HCT116 (cell line): ENCODE measurements around the gene AKT3. TPM values are rescaled to one million over a fixed set of nuclear protein-coding genes. Genes with fewer than 3 reads are reported as not detected.

ENCODE experiments used
- ATAC-seq: fragments of 200-7000 bp; cut with Tn5 transposase; 2 replicates; pipeline ENCODE4 v1.9.1; 2020; ENCODE audit warnings: mild to moderate bottlenecking, moderate library complexity
- BruUV-seq: library from RNA; stranded (reverse); fragments of 400-500 nt; replicated peaks from 2 replicates; lab custom pipeline; 2021; lab: Mats Ljungman, UMichigan
- CTCF ChIA-PET: fragments of 300-600 bp; sonication (Branson Sonifier 250); formaldehyde crosslinking; loops from one replicate; lab custom pipeline; 2021; ENCODE audit warnings: antibody characterized with exemption; lab: Charles Lee
- POLR2A ChIA-PET: fragments of 300-600, 350-600 bp; sonication (Branson Sonifier 250); formaldehyde crosslinking; loops from one replicate; lab custom pipeline; 2021; ENCODE audit warnings: antibody characterized with exemption; lab: Charles Lee
- RAD21 ChIA-PET, 2 experiments: fragments of 300-600 bp; sonication (Branson Sonifier 250); formaldehyde crosslinking; loops; one replicate each; lab custom pipeline; 2023; ENCODE audit warnings: low total read pairs in 2 of 2; ENCODE audit not compliant: uncharacterized antibody in 2 of 2, unreplicated experiment in 2 of 2, low non-redundant PET in 1 of 2; lab: Charles Lee
- DNase-seq: peaks from one replicate; pipeline ENCODE4 v3.0.0-alpha.2; 2010; ENCODE audit warnings: low read depth, low spot score
- H2AFZ ChIP-seq: fragments of 200-600 bp; shearing (Covaris generic), sonication (generic); 2 replicates; pipeline ENCODE4 v1.6.1; 2017; ENCODE audit warnings: low read depth, mixed run types, mixed read lengths, antibody characterized with exemption, low read length; ENCODE audit not compliant: poor library complexity, severe bottlenecking
- H3K27ac ChIP-seq: 2 replicates; pipeline ENCODE4 v1.5.1; 2012; ENCODE audit warnings: low read depth, low read length
- H3K27me3 ChIP-seq: fragments of 200-600 bp; sonication (generic); 2 replicates; pipeline ENCODE4 v1.6.1; 2016; ENCODE audit warnings: mixed run types, low read length, mixed read lengths; ENCODE audit not compliant: insufficient read depth
- H3K36me3 ChIP-seq, 2 experiments: fragments of 200-500 bp in 1 of 2; fragments of 200-600 bp in 1 of 2; sonication (Bioruptor generic) in 1 of 2; sonication (generic) in 1 of 2; 2 replicates each; pipeline versions ENCODE4 v1.5.1 to v1.6.1; 2014 to 2016; ENCODE audit warnings: low read length in 2 of 2, inconsistent platforms in 1 of 2, mixed read lengths in 1 of 2, mixed run types in 1 of 2; ENCODE audit not compliant: insufficient read depth in 2 of 2, control insufficient read depth in 1 of 2
- H3K4me1 ChIP-seq, 2 experiments: fragments of 200-600 bp in 1 of 2; sonication (generic) in 1 of 2; 2 replicates each; pipeline versions ENCODE4 v1.5.1 to v1.6.1; 2012 to 2017; ENCODE audit warnings: low read length in 2 of 2, inconsistent platforms in 1 of 2, mild to moderate bottlenecking in 1 of 2, mixed read lengths in 1 of 2, mixed run types in 1 of 2, moderate library complexity in 1 of 2; ENCODE audit not compliant: insufficient read depth in 2 of 2, control insufficient read depth in 1 of 2
- H3K4me2 ChIP-seq: fragments of 200-600 bp; sonication (generic); 2 replicates; pipeline ENCODE4 v1.6.1; 2017; ENCODE audit warnings: mixed run types, low read length, mixed read lengths
- H3K4me3 ChIP-seq, 2 experiments: fragments of 200-600 bp in 1 of 2; sonication (generic) in 1 of 2; replicated peaks in 1 of 2; 2 replicates each; pipeline ENCODE4 v1.5.1; 2011 to 2016; ENCODE audit warnings: low read length in 2 of 2, control low read depth in 1 of 2, low read depth in 1 of 2, mild to moderate bottlenecking in 1 of 2, mixed read lengths in 1 of 2, mixed run types in 1 of 2
- H3K79me2 ChIP-seq: fragments of 200-600 bp; sonication (generic); 2 replicates; pipeline ENCODE4 v1.6.1; 2017; ENCODE audit warnings: mild to moderate bottlenecking, mixed run types, low read length, moderate library complexity, mixed read lengths; ENCODE audit not compliant: insufficient read depth
- H3K9ac ChIP-seq: fragments of 200-600 bp; sonication (generic); 2 replicates; pipeline ENCODE4 v1.6.1; 2016; ENCODE audit warnings: low read length, mixed read lengths
- H3K9me2 ChIP-seq: fragments of 200-600 bp; sonication (generic), shearing (Covaris generic); 2 replicates; pipeline ENCODE4 v1.6.1; 2017; ENCODE audit warnings: mixed run types, mild to moderate bottlenecking, moderate library complexity; ENCODE audit not compliant: insufficient read depth
- H3K9me3 ChIP-seq, 2 experiments: fragments of 200-500 bp in 1 of 2; fragments of 200-600 bp in 1 of 2; sonication (Bioruptor generic) in 1 of 2; sonication (generic) in 1 of 2; 2 replicates each; pipeline ENCODE4 v1.6.1; 2014 to 2017; ENCODE audit warnings: low read length in 2 of 2, mixed read lengths in 2 of 2, inconsistent platforms in 1 of 2, low read depth in 1 of 2, mild to moderate bottlenecking in 1 of 2, mixed run types in 1 of 2, moderate library complexity in 1 of 2; ENCODE audit not compliant: control insufficient read depth in 1 of 2, insufficient read depth in 1 of 2
- H4K20me1 ChIP-seq: fragments of 200-600 bp; sonication (generic), shearing (Covaris generic); 2 replicates; pipeline ENCODE4 v1.6.1; 2017; ENCODE audit warnings: mixed run types, mild to moderate bottlenecking, moderate library complexity; ENCODE audit not compliant: insufficient read depth
- CBX3 ChIP-seq: IDR thresholded peaks from 2 replicates; pipeline ENCODE4 v1.6.1; 2012; ENCODE audit warnings: low read depth
- EZH2 ChIP-seq: fragments of 200-600 bp; sonication (generic); IDR thresholded peaks from 2 replicates; pipeline ENCODE4 v1.6.1; 2017; ENCODE audit warnings: antibody characterized with exemption, mixed run types
- FOSL1 ChIP-seq: IDR thresholded peaks from 2 replicates; pipeline ENCODE4 v1.6.1; 2012; ENCODE audit warnings: low read depth
- POLR2AphosphoS5 ChIP-seq: IDR thresholded peaks from 2 replicates; pipeline ENCODE4 v1.6.1; 2011; ENCODE audit warnings: mild to moderate bottlenecking, low read depth, low read length, moderate library complexity
- SIN3A ChIP-seq: IDR thresholded peaks from 2 replicates; pipeline ENCODE4 v1.6.1; 2012; ENCODE audit warnings: low read depth
- SRF ChIP-seq: IDR thresholded peaks from 2 replicates; pipeline ENCODE4 v1.6.1; 2012; ENCODE audit warnings: low read depth
- TCF7L2 ChIP-seq: IDR thresholded peaks from 2 replicates; pipeline ENCODE4 v1.7.0; 2011; ENCODE audit warnings: borderline replicate concordance, inconsistent platforms; ENCODE audit not compliant: insufficient read depth, insufficient read length; ENCODE audit errors: extremely low read depth
- ZNF274 ChIP-seq: fragments of 200-500 bp; sonication (Bioruptor generic); IDR thresholded peaks from 2 replicates; pipeline ENCODE4 v1.6.1; 2014; ENCODE audit warnings: mild to moderate bottlenecking, low read depth, low read length, inconsistent platforms
- intact Hi-C: fragments of 100-400 bp; cut with micrococcal nuclease; formaldehyde crosslinking; loops from 2 replicates; pipeline ENCODE4 v1.10.0; 2022
- total RNA-seq: library from RNA; stranded (reverse); gene quantifications from one replicate; pipeline ENCODE4 v1.2.1, GENCODE V29; 2021; ENCODE audit not compliant: unreplicated experiment
- TF ChIP-seq, protein P1 (sequence below), 3 experiments: fragments of 200-600 bp in 1 of 3; sonication (generic) in 1 of 3; IDR thresholded peaks in 2 of 3; conservative IDR thresholded peaks in 1 of 3; 2 replicates each; pipeline ENCODE4 v1.5.1; 2012 to 2017; ENCODE audit warnings: low read depth in 2 of 3, low read length in 2 of 3, antibody characterized with exemption in 1 of 3, borderline replicate concordance in 1 of 3, control low read depth in 1 of 3, mild to moderate bottlenecking in 1 of 3, mixed read lengths in 1 of 3, mixed run types in 1 of 3, moderate library complexity in 1 of 3; ENCODE audit not compliant: insufficient read depth in 1 of 3
- TF ChIP-seq, protein P2 (sequence below): IDR thresholded peaks from 2 replicates; pipeline ENCODE4 v1.6.1; 2012
- TF ChIP-seq, protein P3 (sequence below): IDR thresholded peaks from 2 replicates; pipeline ENCODE4 v1.6.1; 2011; ENCODE audit warnings: mild to moderate bottlenecking, low read length, moderate library complexity; ENCODE audit not compliant: insufficient replicate concordance; ENCODE audit errors: extremely low read depth

AKT3 gene
- total RNA-seq, 1 experiment from 2014 or later = 0.49 TPM

DNA sequence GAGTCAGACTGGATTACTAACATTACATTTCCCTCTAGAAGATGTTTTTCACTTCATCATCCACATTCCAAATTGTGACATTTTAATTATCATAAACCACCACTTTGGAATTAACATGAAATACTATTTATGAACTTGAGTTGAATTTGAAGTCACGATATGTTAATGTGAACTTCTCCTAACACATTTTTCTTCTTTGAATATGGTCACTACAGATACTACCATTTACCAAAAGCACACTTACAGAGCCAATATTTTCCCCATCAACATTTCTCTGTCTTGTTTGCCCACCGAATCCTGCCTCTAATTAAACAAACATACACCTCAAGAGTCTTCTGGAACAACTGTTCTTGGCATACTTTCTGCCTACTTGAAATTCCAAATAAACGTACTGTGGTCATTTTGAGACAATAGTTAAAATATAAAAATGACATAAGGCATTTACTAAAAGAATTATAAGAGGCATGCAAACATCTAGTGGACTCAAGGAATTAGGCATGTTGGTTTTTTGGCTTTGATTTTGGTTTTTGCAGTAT is 177.4 kb downstream of the AKT3 start (continued):
- TF ChIP-seq, protein P1, sequence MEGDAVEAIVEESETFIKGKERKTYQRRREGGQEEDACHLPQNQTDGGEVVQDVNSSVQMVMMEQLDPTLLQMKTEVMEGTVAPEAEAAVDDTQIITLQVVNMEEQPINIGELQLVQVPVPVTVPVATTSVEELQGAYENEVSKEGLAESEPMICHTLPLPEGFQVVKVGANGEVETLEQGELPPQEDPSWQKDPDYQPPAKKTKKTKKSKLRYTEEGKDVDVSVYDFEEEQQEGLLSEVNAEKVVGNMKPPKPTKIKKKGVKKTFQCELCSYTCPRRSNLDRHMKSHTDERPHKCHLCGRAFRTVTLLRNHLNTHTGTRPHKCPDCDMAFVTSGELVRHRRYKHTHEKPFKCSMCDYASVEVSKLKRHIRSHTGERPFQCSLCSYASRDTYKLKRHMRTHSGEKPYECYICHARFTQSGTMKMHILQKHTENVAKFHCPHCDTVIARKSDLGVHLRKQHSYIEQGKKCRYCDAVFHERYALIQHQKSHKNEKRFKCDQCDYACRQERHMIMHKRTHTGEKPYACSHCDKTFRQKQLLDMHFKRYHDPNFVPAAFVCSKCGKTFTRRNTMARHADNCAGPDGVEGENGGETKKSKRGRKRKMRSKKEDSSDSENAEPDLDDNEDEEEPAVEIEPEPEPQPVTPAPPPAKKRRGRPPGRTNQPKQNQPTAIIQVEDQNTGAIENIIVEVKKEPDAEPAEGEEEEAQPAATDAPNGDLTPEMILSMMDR (IDR thresholded peaks at IDR 0.05 in 2 of 3, conservative IDR thresholded peaks at IDR 0.05 in 1 of 3; ENCODE audit: borderline replicate concordance in 1 of 3, insufficient read depth in 1 of 3, low read depth in 2 of 3, low read length in 2 of 3) = no peak
- TF ChIP-seq, protein P2, sequence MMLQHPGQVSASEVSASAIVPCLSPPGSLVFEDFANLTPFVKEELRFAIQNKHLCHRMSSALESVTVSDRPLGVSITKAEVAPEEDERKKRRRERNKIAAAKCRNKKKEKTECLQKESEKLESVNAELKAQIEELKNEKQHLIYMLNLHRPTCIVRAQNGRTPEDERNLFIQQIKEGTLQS = no peak
- TF ChIP-seq EZH2 (no peak), CBX3 (no peak), TCF7L2 (no peak), SIN3A (no peak), POLR2AphosphoS5 (no peak), ZNF274 (no peak)

DNA sequence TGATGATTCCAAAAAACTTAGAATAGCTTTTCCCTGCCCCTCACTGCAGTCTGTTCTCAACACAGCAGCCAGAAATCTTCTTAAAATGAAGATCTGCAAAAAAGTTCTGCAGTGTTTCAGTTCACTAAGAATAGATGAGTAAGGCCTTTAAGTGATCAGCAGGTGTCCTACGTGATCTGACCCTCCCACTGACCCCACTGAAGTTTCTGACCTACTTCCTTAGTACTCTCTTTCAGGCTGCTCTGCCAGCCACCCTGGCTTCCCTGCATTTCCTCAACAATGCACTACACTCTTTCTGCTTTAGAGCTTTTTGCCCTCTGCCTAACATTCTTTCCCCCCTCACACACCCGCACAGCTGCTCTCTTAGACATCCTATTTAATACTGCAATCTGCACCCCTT is 182.5 kb downstream of the AKT3 start:
- no peak overlapping the region for H3K9ac ChIP-seq
- H3K36me3 ChIP-seq = no peaks in the 10 kb centered on the region
- ChIA-PET POLR2A (no interaction called here), CTCF (no interaction called here), RAD21 (no interaction called here)
- H3K27me3 ChIP-seq = no peaks in the 10 kb centered on the region
- no peaks in the 10 kb centered on the region for H3K4me1 ChIP-seq
- H4K20me1 ChIP-seq = no peaks in the 10 kb centered on the region
- TF ChIP-seq SRF = no peak
- no peak for TF ChIP-seq FOSL1
- TF ChIP-seq ZNF274 = no peak
- TF ChIP-seq CBX3 = no peak
- TF ChIP-seq POLR2AphosphoS5 = no peak
- TF ChIP-seq, protein P1 (IDR thresholded peaks at IDR 0.05 in 2 of 3, conservative IDR thresholded peaks at IDR 0.05 in 1 of 3; ENCODE audit: borderline replicate concordance in 1 of 3, insufficient read depth in 1 of 3, low read depth in 2 of 3, low read length in 2 of 3) = no peak
- TF ChIP-seq, protein P3, sequence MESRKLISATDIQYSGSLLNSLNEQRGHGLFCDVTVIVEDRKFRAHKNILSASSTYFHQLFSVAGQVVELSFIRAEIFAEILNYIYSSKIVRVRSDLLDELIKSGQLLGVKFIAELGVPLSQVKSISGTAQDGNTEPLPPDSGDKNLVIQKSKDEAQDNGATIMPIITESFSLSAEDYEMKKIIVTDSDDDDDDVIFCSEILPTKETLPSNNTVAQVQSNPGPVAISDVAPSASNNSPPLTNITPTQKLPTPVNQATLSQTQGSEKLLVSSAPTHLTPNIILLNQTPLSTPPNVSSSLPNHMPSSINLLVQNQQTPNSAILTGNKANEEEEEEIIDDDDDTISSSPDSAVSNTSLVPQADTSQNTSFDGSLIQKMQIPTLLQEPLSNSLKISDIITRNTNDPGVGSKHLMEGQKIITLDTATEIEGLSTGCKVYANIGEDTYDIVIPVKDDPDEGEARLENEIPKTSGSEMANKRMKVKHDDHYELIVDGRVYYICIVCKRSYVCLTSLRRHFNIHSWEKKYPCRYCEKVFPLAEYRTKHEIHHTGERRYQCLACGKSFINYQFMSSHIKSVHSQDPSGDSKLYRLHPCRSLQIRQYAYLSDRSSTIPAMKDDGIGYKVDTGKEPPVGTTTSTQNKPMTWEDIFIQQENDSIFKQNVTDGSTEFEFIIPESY = no peak
- no peak for ATAC-seq
- H3K27ac ChIP-seq = no peak overlapping the region
- no peak overlapping the region for H2AFZ ChIP-seq
- BruUV-seq = no TSS peak
- intact Hi-C loops = no loop called here
- no peaks in the 10 kb centered on the region for H3K9me2 ChIP-seq
- DNase-seq = no peak
- no peak overlapping the region for H3K4me2 ChIP-seq
- no peaks in the 10 kb centered on the region for H3K9me3 ChIP-seq
- no peaks in the 10 kb centered on the region for H3K79me2 ChIP-seq
- H3K4me3 ChIP-seq = no peak overlapping the region
